SK-N-SH (cell line): ENCODE results near the gene PICALM. TPM values are rescaled to one million over a fixed set of nuclear protein-coding genes. Genes with fewer than 3 reads are reported as not detected.

Experiments
- CTCF ChIA-PET: fragments of 300-600, 350-600 bp; formaldehyde crosslinking; extraction: SDS; loops from one replicate; lab custom pipeline; 2021; lab: Yijun Ruan, JAX
- POLR2A ChIA-PET: fragments of 350-600 bp; sonication (Branson Sonifier 250); formaldehyde crosslinking; extraction: SDS; loops from one replicate; lab custom pipeline; 2020; ENCODE audit warnings: antibody characterized with exemption, inconsistent platforms; lab: Yijun Ruan, JAX
- DNase-seq: peaks from one replicate; pipeline ENCODE4 v3.0.0; 2012
- H2AFZ ChIP-seq: fragments of 200-600 bp; sonication (generic); 2 replicates; pipeline ENCODE4 v1.8.1; 2016; ENCODE audit warnings: antibody characterized with exemption, mild to moderate bottlenecking, low read depth
- H3F3A ChIP-seq: fragments of 200-600 bp; sonication (generic); replicated peaks from 2 replicates; pipeline ENCODE3; 2016; ENCODE audit warnings: antibody characterized with exemption, mild to moderate bottlenecking; ENCODE audit not compliant: insufficient read depth
- H3K27ac ChIP-seq, 2 experiments: fragments of 200-500 bp in 1 of 2; fragments of 200-600 bp in 1 of 2; sonication (Bioruptor generic) in 1 of 2; sonication (generic), shearing (Covaris generic) in 1 of 2; 2 replicates each; pipeline versions ENCODE4 v1.5.1 to v1.6.1; 2014 to 2016; ENCODE audit warnings: low read depth in 2 of 2, inconsistent platforms in 1 of 2, low read length in 1 of 2, mild to moderate bottlenecking in 1 of 2, mixed read lengths in 1 of 2
- H3K27me3 ChIP-seq: fragments of 200-600 bp; sonication (generic), shearing (Covaris generic); 2 replicates; pipeline ENCODE4 v1.6.1; 2016; ENCODE audit warnings: mixed run types; ENCODE audit not compliant: insufficient read depth
- H3K36me3 ChIP-seq, 2 experiments: fragments of 200-500 bp in 1 of 2; fragments of 200-600 bp in 1 of 2; sonication (Bioruptor generic) in 1 of 2; sonication (generic) in 1 of 2; replicated peaks in 1 of 2; 2 replicates each; pipeline versions ENCODE3 to v1.5.1; 2014 to 2016; ENCODE audit warnings: low read length in 1 of 2, mild to moderate bottlenecking in 1 of 2; ENCODE audit not compliant: insufficient read depth in 2 of 2, control insufficient read depth in 1 of 2
- H3K4me1 ChIP-seq, 2 experiments: fragments of 200-500 bp in 1 of 2; fragments of 200-600 bp in 1 of 2; sonication (Bioruptor generic) in 1 of 2; sonication (generic), shearing (Covaris generic) in 1 of 2; 2 replicates each; pipeline versions ENCODE4 v1.5.1 to v1.6.1; 2014 to 2016; ENCODE audit warnings: low read depth in 1 of 2, low read length in 1 of 2, mixed run types in 1 of 2; ENCODE audit not compliant: insufficient read depth in 2 of 2, control insufficient read depth in 1 of 2
- H3K4me2 ChIP-seq: fragments of 200-600 bp; sonication (generic), shearing (Covaris generic); 2 replicates; pipeline ENCODE4 v1.6.1; 2017; ENCODE audit warnings: mixed run types
- H3K4me3 ChIP-seq, 2 experiments: fragments of 200-500 bp in 1 of 2; fragments of 200-600 bp in 1 of 2; sonication (Bioruptor generic) in 1 of 2; sonication (generic), shearing (Covaris generic) in 1 of 2; 2 replicates each; pipeline versions ENCODE4 v1.5.1 to v1.8.1; 2014 to 2016; ENCODE audit warnings: low read depth in 2 of 2, inconsistent platforms in 1 of 2, low read length in 1 of 2, mild to moderate bottlenecking in 1 of 2, mixed read lengths in 1 of 2, moderate library complexity in 1 of 2
- H3K79me2 ChIP-seq: fragments of 200-600 bp; sonication (generic); 2 replicates; pipeline ENCODE4 v1.8.1; 2017; ENCODE audit warnings: mild to moderate bottlenecking; ENCODE audit not compliant: insufficient read depth
- H3K9ac ChIP-seq: fragments of 200-600 bp; sonication (generic); 2 replicates; pipeline ENCODE4 v1.6.1; 2017; ENCODE audit warnings: mixed run types
- H3K9me2 ChIP-seq: fragments of 200-600 bp; sonication (generic); 2 replicates; pipeline ENCODE4 v1.6.1; 2017; ENCODE audit warnings: mixed run types
- H3K9me3 ChIP-seq: fragments of 200-600 bp; sonication (generic); 2 replicates; pipeline ENCODE4 v1.6.1; 2017; ENCODE audit warnings: mixed run types, mild to moderate bottlenecking, moderate library complexity
- H4K20me1 ChIP-seq: fragments of 200-600 bp; sonication (generic); 2 replicates; pipeline ENCODE4 v1.6.1; 2017; ENCODE audit warnings: mild to moderate bottlenecking, mixed run types; ENCODE audit not compliant: insufficient read depth
- CHD2 ChIP-seq: fragments of 150-350 bp; IDR thresholded peaks from 2 replicates; pipeline ENCODE4 v1.6.1; 2018; ENCODE audit warnings: low read length; ENCODE audit not compliant: partially characterized antibody
- EP300 ChIP-seq, 2 experiments: IDR thresholded peaks; 2 replicates each; pipeline versions ENCODE4 v1.4.0 to v1.6.1; 2012; ENCODE audit warnings: borderline replicate concordance in 1 of 2, low read depth in 1 of 2, low read length in 1 of 2
- EZH2phosphoT487 ChIP-seq: fragments of 200-600 bp; sonication (generic); IDR thresholded peaks from 2 replicates; pipeline ENCODE4 v1.6.1; 2017; ENCODE audit warnings: low read depth, mixed run types, mild to moderate bottlenecking, antibody characterized with exemption, moderate library complexity, borderline replicate concordance
- GATA2 ChIP-seq: sonication (generic); formaldehyde crosslinking; IDR thresholded peaks from 2 replicates; pipeline ENCODE4 v1.5.0; 2020; ENCODE audit warnings: mild to moderate bottlenecking, missing genetic modification reagents
- JUND ChIP-seq: IDR thresholded peaks from 2 replicates; pipeline ENCODE4 v1.4.0; 2012
- MXI1 ChIP-seq: IDR thresholded peaks from 2 replicates; pipeline ENCODE4 v1.6.1; 2012; ENCODE audit warnings: mild to moderate bottlenecking, low read depth, low read length, improper control_type of control experiment
- NFIC ChIP-seq: IDR thresholded peaks from 2 replicates; pipeline ENCODE4 v1.4.0; 2012; ENCODE audit warnings: borderline replicate concordance
- NRF1 ChIP-seq: IDR thresholded peaks from 2 replicates; pipeline ENCODE4 v1.6.1; 2012; ENCODE audit warnings: low read depth, mild to moderate bottlenecking, low read length
- POLR2AphosphoS5 ChIP-seq: IDR thresholded peaks from 2 replicates; pipeline ENCODE4 v1.6.1; 2012; ENCODE audit warnings: low read depth, low read length
- RAD21 ChIP-seq: IDR thresholded peaks from 2 replicates; pipeline ENCODE4 v1.6.1; 2012; ENCODE audit warnings: mild to moderate bottlenecking, low read length
- RFX5 ChIP-seq: IDR thresholded peaks from 2 replicates; pipeline ENCODE4 v1.6.1; 2012; ENCODE audit warnings: mild to moderate bottlenecking, improper control_type of control experiment, low read length
- RXRA ChIP-seq: IDR thresholded peaks from 2 replicates; pipeline ENCODE4 v1.4.0; 2012; ENCODE audit warnings: low read depth, mild to moderate bottlenecking, borderline replicate concordance
- SIN3A ChIP-seq: IDR thresholded peaks from 2 replicates; pipeline ENCODE4 v1.6.1; 2012; ENCODE audit warnings: low read depth, mild to moderate bottlenecking, low read length, moderate library complexity, borderline replicate concordance
- SMC3 ChIP-seq: IDR thresholded peaks from 2 replicates; pipeline ENCODE4 v1.6.1; 2012; ENCODE audit warnings: low read depth, low read length, improper control_type of control experiment
- TAF1 ChIP-seq: IDR thresholded peaks from 2 replicates; pipeline ENCODE4 v1.6.1; 2012; ENCODE audit warnings: low read depth, mild to moderate bottlenecking, low read length, moderate library complexity, borderline replicate concordance
- TCF12 ChIP-seq: IDR thresholded peaks from 2 replicates; pipeline ENCODE4 v1.4.0; 2012
- TEAD4 ChIP-seq: IDR thresholded peaks from 2 replicates; pipeline ENCODE4 v1.4.0; 2012; ENCODE audit warnings: mild to moderate bottlenecking, borderline replicate concordance; ENCODE audit not compliant: insufficient read depth
- WGBS: methylation state at CpG from one replicate; pipeline ENCODE4 v1.1.6; 2017; ENCODE audit warnings: low lambda C conversion rate; 5-methylcytosine and 5-hydroxymethylcytosine counted together
- polyA plus RNA-seq, 3 experiments: library from polyadenylated mRNA; depleted of rRNA; stranded (reverse); fragments of >200 nt; gene quantifications; 2 replicates each; pipeline ENCODE4 v1.2.3, GENCODE V29; 2012
- TF ChIP-seq, protein P1 (sequence below): IDR thresholded peaks from 2 replicates; pipeline ENCODE4 v1.4.0; 2012; ENCODE audit warnings: low read depth, borderline replicate concordance
- TF ChIP-seq, protein P2 (sequence below): fragments of 200-600 bp; sonication (generic); IDR thresholded peaks from 2 replicates; pipeline ENCODE4 v1.6.1; 2017; ENCODE audit warnings: antibody characterized with exemption, mild to moderate bottlenecking, moderate library complexity
- TF ChIP-seq, protein P3 (sequence below): fragments of 150-350 bp; IDR thresholded peaks from 2 replicates; pipeline ENCODE4 v1.6.1; 2017; ENCODE audit warnings: antibody characterized with exemption, low read length, low read depth, borderline replicate concordance

The PICALM gene
- polyA plus RNA-seq, 1 of the 3 experiments (the other 2 are of a cell fraction): 103 TPM

DNA sequence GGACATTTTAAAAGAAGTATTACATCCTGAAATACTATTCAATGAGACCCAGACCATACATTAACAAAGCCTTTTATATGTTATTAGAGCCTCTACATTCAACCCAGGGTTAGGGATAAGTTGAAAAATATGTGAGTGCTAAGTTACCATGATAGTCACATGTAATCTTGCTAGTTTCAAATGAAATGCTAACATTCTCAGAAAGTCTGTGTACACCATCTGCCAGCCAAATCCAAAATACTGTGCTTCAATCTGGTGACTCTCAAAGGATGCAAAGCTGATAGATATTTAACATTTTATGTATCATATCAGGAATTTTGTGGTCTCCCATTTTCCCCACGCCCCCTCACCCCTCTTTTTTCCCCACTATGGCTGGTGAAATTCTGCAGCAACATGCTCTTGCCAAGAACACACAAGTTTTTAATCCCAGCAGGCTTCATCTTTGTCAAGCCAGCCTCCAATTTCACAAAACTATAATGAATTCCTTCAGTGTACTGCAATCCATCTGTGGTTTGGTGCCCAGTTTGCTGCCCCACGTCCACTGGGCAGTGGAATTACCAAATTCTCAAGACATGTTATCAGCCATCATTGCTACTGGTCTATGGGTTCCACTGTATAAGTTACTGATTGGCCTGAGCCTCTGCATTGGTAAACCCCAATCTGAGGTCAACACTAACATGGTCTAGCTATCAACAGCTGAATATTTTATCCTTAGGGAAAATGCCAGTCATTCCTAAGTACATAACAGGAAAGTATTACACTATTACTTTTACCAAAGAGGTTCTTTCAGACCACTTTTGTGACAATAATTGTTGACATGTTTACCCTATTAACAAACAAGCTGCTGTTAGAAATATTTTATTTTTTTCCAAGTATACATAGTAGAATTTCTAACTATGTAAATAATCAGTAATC is 1.5 kb upstream of the PICALM start:
- Histone ChIP-seq H3K4me1 (peaks cover 12 to 13% of the 10 kb centered on the region in 2 experiments), H3K36me3 (no peaks in the 10 kb centered on the region), H3K9ac (peak overlapping the region; percentile 91; the same call in 1 of the 2 replicates), H3K27me3 (no peaks in the 10 kb centered on the region), H3K79me2 (peaks cover 35% of the 10 kb centered on the region), H3K4me3 (no peak overlapping the region), H3K4me2 (peak overlapping the region; percentile 75; the same call in 1 of the 2 replicates), H3K9me3 (no peaks in the 10 kb centered on the region), H3F3A (peaks cover 16% of the 10 kb centered on the region), H2AFZ (peak overlapping the region; percentile 47), H3K9me2 (no peaks in the 10 kb centered on the region), H3K27ac (peak overlapping the region; percentile 94 to 99), H4K20me1 (peaks cover 25% of the 10 kb centered on the region)
- TF ChIP-seq TCF12: peak; percentile 20; the same call in 1 of the 2 replicates
- TF ChIP-seq, protein P1, sequence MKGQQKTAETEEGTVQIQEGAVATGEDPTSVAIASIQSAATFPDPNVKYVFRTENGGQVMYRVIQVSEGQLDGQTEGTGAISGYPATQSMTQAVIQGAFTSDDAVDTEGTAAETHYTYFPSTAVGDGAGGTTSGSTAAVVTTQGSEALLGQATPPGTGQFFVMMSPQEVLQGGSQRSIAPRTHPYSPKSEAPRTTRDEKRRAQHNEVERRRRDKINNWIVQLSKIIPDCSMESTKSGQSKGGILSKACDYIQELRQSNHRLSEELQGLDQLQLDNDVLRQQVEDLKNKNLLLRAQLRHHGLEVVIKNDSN: no peak
- ChIA-PET POLR2A (no interaction called here), CTCF (interaction anchor here (1.2 kb wide), 1 partner anchor 149 kb away, joined by 5 read pairs; no protein-coding TSS in a partner anchor)
- 68% methylated on average over 2 of the region's 2 CpGs for WGBS
- no peak for DNase-seq

DNA sequence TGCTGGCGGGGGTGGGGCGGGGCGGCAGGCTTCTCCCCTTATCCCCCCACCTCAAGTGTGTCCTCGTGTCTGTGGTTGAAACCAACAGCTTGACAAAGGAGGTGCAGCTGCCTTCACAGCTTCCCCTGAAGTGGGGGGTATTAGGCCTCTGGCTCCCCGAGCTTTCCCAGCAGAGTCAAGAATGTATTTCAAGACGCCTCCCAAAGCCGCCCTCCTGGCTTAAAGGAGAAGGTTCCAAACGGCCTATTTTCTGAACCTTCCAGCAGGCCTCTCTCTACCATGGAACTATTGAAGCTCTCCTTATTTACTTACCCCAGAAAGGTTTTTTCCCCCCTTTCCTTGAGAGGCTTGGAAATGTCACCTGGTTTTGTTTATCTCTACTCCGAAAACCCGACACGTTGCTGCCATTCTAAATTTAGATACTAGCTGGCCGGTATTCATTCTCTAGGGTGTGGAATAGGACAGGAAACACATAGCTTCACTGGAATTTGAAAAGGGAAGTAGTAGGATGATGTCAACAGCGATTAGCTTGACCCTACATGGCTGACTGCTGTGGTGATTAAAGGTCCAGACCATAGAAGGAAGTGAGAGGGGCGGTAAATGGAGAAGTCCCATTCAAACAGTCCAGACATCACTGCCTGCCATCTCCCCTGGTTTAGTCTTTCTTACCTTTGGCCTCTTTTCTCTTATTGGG is 671 bp upstream of the PICALM start:
- 7% methylated on average over 10 of the region's 14 CpGs for WGBS
- peaks cover 34% of the 10 kb centered on the region for H4K20me1 ChIP-seq
- no peaks in the 10 kb centered on the region for H3K9me2 ChIP-seq
- H3K9ac ChIP-seq: peak overlapping the region; percentile 91
- peak overlapping the region; percentile 47 for H2AFZ ChIP-seq
- H3K4me1 ChIP-seq: peaks cover 12 to 17% of the 10 kb centered on the region in 2 experiments
- H3K27me3 ChIP-seq: no peaks in the 10 kb centered on the region
- POLR2A ChIA-PET: interaction anchor here (0.6 to 1.5 kb wide), 4 partner anchors 104 to 404 kb away, joined by 3 to 5 read pairs (median 3); partner anchors contain the start of gene CREBZF
- no peaks in the 10 kb centered on the region for H3K9me3 ChIP-seq
- no peaks in the 10 kb centered on the region for H3K36me3 ChIP-seq
- H3K4me2 ChIP-seq: peak overlapping the region; percentile 75
- H3K27ac ChIP-seq: peak overlapping the region; percentile 94 to 99
- peak; percentile 22 for DNase-seq
- H3F3A ChIP-seq: peaks cover 16% of the 10 kb centered on the region
- CTCF ChIA-PET: interaction anchor here (0.9 to 2.7 kb wide), 4 partner anchors 21 to 150 kb away, joined by 3 to 22 read pairs (median 7); no protein-coding TSS in a partner anchor
- peak overlapping the region; percentile 54 to 84; a peak in 3 of 4 replicates for H3K4me3 ChIP-seq
- H3K79me2 ChIP-seq: peaks cover 43% of the 10 kb centered on the region
- peak; percentile 57; the same call in 1 of the 2 replicates for TF ChIP-seq SIN3A
- no peak for TF ChIP-seq TAF1
- TF ChIP-seq SMC3: no peak
- no peak for TF ChIP-seq CHD2
- peak; percentile 33 to 83; a peak in 2 of 4 replicates for TF ChIP-seq EP300 (IDR thresholded peaks at IDR 0.05; ENCODE audit: borderline replicate concordance in 1 of 2, low read depth in 1 of 2, low read length in 1 of 2)
- TF ChIP-seq MXI1: no peak
- TF ChIP-seq TEAD4: peak; percentile 68; the same call in 1 of the 2 replicates
- TF ChIP-seq POLR2AphosphoS5: no peak; the same call in 1 of the 2 replicates
- TF ChIP-seq, protein P2, sequence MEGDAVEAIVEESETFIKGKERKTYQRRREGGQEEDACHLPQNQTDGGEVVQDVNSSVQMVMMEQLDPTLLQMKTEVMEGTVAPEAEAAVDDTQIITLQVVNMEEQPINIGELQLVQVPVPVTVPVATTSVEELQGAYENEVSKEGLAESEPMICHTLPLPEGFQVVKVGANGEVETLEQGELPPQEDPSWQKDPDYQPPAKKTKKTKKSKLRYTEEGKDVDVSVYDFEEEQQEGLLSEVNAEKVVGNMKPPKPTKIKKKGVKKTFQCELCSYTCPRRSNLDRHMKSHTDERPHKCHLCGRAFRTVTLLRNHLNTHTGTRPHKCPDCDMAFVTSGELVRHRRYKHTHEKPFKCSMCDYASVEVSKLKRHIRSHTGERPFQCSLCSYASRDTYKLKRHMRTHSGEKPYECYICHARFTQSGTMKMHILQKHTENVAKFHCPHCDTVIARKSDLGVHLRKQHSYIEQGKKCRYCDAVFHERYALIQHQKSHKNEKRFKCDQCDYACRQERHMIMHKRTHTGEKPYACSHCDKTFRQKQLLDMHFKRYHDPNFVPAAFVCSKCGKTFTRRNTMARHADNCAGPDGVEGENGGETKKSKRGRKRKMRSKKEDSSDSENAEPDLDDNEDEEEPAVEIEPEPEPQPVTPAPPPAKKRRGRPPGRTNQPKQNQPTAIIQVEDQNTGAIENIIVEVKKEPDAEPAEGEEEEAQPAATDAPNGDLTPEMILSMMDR: no peak
- peak; percentile 67 for TF ChIP-seq JUND
- peak; percentile 57; the same call in 1 of the 2 replicates for TF ChIP-seq NFIC
- no peak for TF ChIP-seq RAD21
- TF ChIP-seq RFX5: no peak
- no peak for TF ChIP-seq NRF1
- TF ChIP-seq, protein P1: peak; percentile 46
- peak; percentile 45; the same call in 1 of the 2 replicates for TF ChIP-seq RXRA
- TF ChIP-seq, protein P3, sequence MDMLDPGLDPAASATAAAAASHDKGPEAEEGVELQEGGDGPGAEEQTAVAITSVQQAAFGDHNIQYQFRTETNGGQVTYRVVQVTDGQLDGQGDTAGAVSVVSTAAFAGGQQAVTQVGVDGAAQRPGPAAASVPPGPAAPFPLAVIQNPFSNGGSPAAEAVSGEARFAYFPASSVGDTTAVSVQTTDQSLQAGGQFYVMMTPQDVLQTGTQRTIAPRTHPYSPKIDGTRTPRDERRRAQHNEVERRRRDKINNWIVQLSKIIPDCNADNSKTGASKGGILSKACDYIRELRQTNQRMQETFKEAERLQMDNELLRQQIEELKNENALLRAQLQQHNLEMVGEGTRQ: no peak
- TF ChIP-seq EZH2phosphoT487: no peak
- no peak for TF ChIP-seq GATA2 (CRISPR knock-in tag)
